GM21390 (cell line): ENCODE results near the gene GNG13.

ENCODE experiments used
- ATAC-seq: cut with Tn5 transposase; IDR thresholded peaks from one replicate; pipeline ENCODE4 v1.9.1; 2021; ENCODE audit not compliant: unreplicated experiment

The GNG13 gene

DNA sequence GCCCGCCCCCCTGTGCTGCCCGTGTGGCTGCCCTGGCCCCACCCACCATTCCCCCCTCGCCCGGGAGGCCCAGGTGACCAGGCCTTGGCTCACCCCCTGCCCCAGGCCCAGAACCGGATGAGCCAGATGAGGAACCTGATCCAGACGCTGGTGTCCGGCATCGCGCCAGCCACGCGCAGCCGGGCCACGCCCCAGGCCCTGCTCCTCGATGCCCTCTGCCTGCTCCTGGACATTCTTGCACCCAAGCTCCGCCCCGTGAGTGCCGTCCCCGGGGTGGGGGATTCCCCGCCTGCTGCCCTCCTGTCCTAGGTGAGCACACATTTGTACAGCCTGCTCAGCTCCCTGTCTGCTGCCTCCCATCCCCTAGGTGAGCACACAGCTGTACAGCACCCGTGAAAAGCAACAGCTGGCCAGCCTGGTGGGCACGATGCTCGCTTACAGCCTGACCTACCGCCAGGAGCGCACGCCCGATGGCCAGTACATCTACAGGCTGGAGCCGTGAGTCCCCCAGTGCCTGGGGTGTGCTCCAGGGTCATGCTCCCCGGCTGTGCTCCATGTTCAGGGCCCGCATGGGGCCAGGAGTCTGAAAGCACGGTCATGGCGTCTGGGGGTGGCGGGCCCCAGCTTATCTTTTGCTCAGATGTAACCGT is 4.8 kb downstream of the GNG13 start:
- no peak for ATAC-seq

DNA sequence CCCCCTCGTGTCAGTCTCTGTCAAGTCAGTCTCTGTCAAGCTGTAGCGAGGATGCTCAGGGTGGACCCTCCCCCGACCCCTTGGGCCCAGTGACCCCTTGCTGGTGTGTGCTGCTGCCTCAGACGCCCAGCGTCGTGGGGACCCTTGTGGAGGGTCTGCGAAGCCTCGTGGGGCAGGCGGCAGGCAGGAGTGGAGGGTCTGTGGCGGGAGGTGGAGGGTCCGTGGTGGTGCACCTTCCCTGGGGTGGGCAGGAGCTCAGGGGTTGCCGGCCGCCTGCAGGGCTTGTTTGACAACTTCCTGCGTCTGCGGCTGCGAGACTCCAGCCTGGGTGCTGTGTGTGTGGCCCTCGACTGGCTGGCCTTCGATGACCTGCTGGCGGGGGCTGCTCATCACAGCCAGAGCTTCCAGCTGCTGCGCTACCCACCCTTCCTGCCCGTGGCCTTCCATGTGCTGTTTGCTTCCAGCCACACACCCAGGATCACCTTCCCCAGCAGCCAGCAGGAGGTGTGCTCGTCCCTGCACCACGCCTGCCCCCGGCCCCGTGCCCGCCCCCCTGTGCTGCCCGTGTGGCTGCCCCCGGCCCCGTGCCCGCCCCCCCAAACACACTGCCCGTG is 5.6 kb downstream of the GNG13 start:
- ATAC-seq = no peak

DNA sequence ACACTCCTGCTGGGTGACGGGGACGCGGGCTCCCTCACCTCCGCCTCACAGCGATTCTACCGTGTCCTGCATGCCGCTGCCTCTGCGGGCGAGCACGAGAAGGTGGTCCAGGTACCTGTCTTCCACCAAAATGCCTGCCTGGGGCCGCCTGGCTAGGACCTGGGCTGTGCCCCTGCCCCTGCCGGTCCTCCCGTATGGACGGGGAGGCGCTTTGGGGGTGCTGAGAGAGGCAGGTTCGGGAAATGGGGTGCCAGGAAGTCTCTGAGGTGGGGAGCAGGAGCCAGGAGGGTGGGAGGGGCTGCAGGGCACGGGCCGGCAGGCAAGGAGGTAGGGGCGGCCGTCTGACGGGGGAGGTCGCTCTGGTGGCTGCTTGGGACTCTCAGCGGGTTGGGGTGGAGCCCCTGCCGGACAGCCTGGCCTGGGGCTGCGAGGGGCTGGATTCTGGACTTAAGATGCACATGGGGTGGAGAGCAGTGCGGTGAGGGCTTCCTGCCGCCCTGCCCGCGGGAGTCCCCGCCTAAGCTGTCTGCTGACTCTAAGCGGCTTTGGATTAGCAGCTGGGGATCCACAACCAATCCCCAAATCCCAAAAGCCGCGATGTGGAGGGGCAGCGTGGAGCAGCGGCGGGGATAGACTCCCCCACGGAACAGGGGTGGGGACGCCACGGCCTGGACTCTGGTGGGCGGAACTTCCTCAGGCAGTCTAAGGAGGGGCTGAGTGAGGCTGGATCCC is 6.3 kb downstream of the GNG13 start:
- ATAC-seq = no peak

DNA sequence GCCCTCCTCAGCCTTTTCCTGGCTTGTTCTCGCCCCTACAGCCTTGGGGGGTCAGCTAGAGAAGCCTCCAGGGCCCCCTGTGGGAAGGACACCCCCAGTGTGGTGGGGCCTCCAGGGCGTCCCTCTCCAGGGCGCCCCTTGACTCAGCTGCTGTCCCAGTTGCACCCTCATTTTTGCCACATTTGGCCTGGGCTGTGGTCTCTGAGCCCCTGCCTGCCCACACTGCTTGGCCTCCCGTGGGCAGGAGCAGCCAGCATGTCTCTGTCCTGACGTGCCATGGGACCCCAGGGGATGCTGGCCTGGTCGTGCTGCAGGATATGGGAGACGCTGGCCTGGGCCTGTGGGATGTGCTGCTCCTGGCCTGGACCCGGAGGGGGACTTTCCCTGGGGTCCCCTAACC is 7.1 kb downstream of the GNG13 start:
- ATAC-seq = no peak

GRCh38 chr16:792221-792995 is 8.1 kb downstream of the GNG13 start:
- no peak for ATAC-seq

- ATAC-seq = no peak
These were observed 9.4 kb downstream of the GNG13 start for GRCh38 chr16:791131-791530.

GRCh38 chr16:790086-790485 is 10.4 kb downstream of the GNG13 start:
- no peak for ATAC-seq

GRCh38 chr16:789191-789850 is 11.2 kb downstream of the GNG13 start:
- ATAC-seq = no peak

DNA sequence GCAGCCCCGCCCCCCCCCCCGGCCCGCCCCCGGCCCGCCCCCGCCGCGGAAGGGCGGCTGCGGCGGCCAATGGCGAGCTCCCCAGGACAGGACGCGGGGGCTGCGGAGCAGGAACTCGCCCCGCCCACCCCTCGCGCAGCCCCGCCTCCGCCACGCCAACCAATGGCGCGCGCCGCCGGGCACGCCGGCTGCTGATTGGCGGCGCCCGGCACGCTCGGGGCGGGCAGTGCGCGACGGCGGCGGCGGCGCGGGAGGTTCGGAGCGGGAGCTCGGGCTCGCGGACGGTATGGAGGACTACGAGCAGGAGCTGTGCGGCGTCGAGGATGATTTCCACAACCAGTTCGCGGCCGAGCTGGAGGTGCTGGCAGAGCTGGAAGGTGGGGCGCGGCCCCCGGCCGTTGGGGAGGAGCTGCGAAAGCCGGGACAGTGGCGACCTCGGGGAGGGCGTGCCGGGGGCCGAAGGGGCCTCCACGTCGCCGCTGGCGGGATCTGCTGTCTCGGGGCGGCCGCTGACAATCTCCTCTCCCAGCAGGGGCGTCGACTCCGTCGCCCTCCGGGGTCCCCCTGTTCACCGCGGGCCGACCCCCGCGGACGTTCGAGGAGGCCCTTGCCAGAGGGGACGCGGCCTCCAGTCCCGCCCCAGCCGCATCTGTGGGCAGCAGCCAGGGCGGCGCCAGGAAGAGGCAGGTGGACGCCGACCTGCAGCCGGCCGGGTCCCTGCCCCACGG is 12.0 kb downstream of the GNG13 start, which contains the start of gene CHTF18:
TSS of gene CHTF18 (plus strand) at position 222 of the 728 bp plus-strand sequence. CDS start at position 287, 65 bp downstream.
- peak; percentile 73 for ATAC-seq

DNA sequence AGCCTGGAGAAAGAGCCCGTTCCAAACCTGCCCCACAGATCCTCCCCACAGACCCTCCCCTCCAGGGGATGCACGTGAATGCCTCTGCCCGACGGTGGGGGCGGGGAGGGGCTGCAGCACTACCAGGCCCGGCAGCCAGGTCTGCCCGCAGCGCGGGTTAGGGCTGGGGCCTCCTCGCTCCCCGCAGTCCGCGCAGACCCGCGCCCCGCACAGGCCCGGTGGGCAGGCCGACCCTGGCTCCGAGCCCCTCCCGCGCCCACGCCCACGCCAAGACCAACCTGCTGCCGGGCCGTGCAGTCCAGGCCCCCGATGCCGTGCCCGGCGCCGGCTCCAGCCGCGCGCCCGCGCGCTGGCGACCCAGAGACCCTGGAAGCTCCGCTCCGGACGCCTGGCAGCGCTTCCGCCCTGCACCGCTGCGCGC is 12.5 kb downstream of the GNG13 start, which contains the start of gene RPUSD1:
TSS of gene RPUSD1 (minus strand) at position 404 of the 421 bp plus-strand sequence. CDS start 644 bp downstream, outside the sequence.
- ATAC-seq = no peak

DNA sequence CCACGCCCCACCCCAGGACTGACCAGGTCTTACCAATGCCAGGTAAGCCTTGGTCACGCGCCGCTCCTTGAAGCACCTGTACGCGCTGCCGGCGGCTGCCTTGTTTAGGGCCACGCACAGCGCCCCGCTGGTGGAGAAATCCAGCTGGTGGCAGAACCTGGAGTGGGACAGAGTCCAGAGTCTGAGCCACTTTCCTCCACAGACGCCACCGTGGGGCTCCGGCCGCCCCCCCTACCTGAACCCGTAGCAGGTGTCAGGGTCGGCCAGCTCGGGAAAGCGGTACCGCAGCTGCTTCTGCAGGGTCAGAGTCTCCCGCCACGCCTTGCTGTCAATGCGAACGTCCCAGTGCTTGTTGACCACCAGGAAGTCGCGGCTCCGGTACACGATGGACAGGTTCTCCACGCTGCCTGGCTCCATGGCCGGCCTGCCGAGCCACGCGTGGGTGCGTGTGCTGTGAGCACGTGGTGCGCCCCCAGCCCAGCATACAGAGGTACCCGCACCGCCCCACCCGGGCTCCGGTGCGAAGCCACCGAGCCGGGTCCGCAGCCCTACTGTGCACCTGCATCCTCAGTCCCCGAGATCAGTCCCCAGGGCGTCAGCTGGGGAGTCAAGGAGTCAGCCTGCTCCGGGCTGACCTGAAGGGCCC is 13.1 kb downstream of the GNG13 start:
- no peak for ATAC-seq

GRCh38 chr16:785563-786535 is 14.7 kb downstream of the GNG13 start:
- no peak for ATAC-seq

- ATAC-seq = no peak
These were observed 16.1 kb downstream of the GNG13 start for GRCh38 chr16:784431-784830.

- no peak for ATAC-seq
These were observed 17.0 kb downstream of the GNG13 start for GRCh38 chr16:783404-784161.

DNA sequence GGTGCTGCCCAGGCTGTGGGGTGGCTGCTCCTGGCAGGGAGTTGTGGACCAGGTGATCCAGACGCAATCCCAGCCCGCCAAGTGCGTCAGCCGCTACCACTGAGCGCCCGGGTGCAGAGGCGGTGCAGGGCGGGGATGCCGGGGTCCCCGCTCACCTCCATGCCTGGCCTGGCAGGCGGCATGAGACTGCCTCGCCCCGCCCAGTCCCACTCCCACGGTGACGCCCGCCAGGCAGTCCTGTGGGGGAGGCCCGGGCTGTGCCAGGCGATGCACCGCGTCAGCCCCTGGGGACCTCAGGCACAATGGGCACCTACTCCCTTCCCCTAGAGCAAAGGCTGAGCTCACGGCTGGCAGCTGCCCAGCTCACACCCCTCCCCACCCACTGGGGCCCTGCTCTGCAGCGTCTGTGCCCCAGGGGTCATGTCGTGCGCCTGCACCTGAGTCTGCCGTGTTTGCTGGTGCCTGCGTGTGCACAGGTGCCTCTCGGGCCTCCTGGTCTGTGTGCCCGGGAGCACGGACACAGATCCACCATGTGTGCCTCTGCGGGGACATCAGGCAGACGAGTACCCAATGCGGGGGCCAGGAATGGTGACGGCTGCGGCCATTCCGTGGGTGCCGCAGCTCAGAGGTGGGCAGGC is 17.6 kb downstream of the GNG13 start:
- ATAC-seq = no peak

- ATAC-seq = no peak
These were observed 18.3 kb downstream of the GNG13 start for GRCh38 chr16:782258-782657.

- no peak for ATAC-seq
These were observed 19.1 kb downstream of the GNG13 start for GRCh38 chr16:781346-782010.
